Colonic mucosa (tissue), 4 donors: ENCODE data around the gene MALL. TPM values are rescaled to one million over a fixed set of nuclear protein-coding genes. Genes with fewer than 3 reads are reported as not detected.
"Not testable (repeated sequence)": the region's sequence is repeated elsewhere in the genome, so short reads cannot be mapped to it uniquely, and the experiment has no call there.

Source experiments
- DNase-seq: peaks from one replicate; pipeline ENCODE4 v3.0.0-alpha.2; 2020
- H3K27ac ChIP-seq: fragments of 200-600 bp; one replicate; pipeline ENCODE4 v1.8.0; 2021
- H3K27me3 ChIP-seq: fragments of 200-600 bp; one replicate; pipeline ENCODE4 v1.8.0; 2021
- H3K36me3 ChIP-seq: fragments of 200-600 bp; one replicate; pipeline ENCODE4 v1.8.0; 2021
- H3K4me1 ChIP-seq: fragments of 200-600 bp; one replicate; pipeline ENCODE4 v1.8.0; 2021; ENCODE audit warnings: mild to moderate bottlenecking
- H3K4me3 ChIP-seq: fragments of 200-600 bp; one replicate; pipeline ENCODE4 v1.8.0; 2021
- H3K9ac ChIP-seq, 2 donors: one replicate each; pipeline ENCODE4 v1.7.0; 2013; ENCODE audit warnings: control low read depth in 2 of 2, low read depth in 2 of 2, low read length in 2 of 2
- H3K9me3 ChIP-seq: fragments of 200-600 bp; one replicate; pipeline ENCODE4 v1.8.0; 2021
- intact Hi-C: fragments of 100-400 bp; cut with DNase I; formaldehyde crosslinking; loops from one replicate; pipeline ENCODE4 v1.14.1; 2022
- total RNA-seq, 2 donors: library from RNA; stranded (reverse); fragmentation: NEBNext Ultra II Directional in 1 of 2; extraction: Animal tissue kit (Norgen Biotek cat#: 25700) in 1 of 2; gene quantifications; one replicate each; pipeline ENCODE4 v1.2.1, GENCODE V29; 2021
- donor health status: healthy.
- donor health status: DM: no; HTN: no; CAD: no.
- donor health status: DM: no; HTN: no; CAD: no.

MALL gene
- total RNA-seq, 2 donors from 2014 or later = 213 to 567 TPM

- H3K36me3 ChIP-seq, H3K9ac ChIP-seq, H3K27ac ChIP-seq, H3K27me3 ChIP-seq, intact Hi-C loops, DNase-seq, H3K4me3 ChIP-seq, H3K4me1 ChIP-seq, H3K9me3 ChIP-seq: not testable (repeated sequence)
These were observed 45.8 kb downstream of the MALL start for GRCh38 chr2:110069869-110070268.

- DNase-seq, H3K4me3 ChIP-seq, H3K4me1 ChIP-seq, H3K27me3 ChIP-seq, H3K9me3 ChIP-seq, intact Hi-C loops, H3K36me3 ChIP-seq, H3K27ac ChIP-seq, H3K9ac ChIP-seq: not testable (repeated sequence)
These were observed 47.5 kb downstream of the MALL start for GRCh38 chr2:110068153-110068552.

GRCh38 chr2:110062332-110062731, 53.3 kb downstream of the MALL start:
- H3K9me3 ChIP-seq, H3K9ac ChIP-seq, H3K36me3 ChIP-seq, H3K4me1 ChIP-seq, DNase-seq, intact Hi-C loops, H3K4me3 ChIP-seq, H3K27ac ChIP-seq, H3K27me3 ChIP-seq: not testable (repeated sequence)

- H3K9ac ChIP-seq, H3K4me1 ChIP-seq, H3K9me3 ChIP-seq, H3K27ac ChIP-seq, DNase-seq, intact Hi-C loops, H3K36me3 ChIP-seq, H3K4me3 ChIP-seq, H3K27me3 ChIP-seq: not testable (repeated sequence)
These were observed 55.1 kb downstream of the MALL start for GRCh38 chr2:110060550-110060949.

GRCh38 chr2:110059694-110060358, 55.8 kb downstream of the MALL start:
- H3K9ac ChIP-seq, H3K9me3 ChIP-seq, H3K4me3 ChIP-seq, H3K27me3 ChIP-seq, DNase-seq, H3K36me3 ChIP-seq, H3K4me1 ChIP-seq, intact Hi-C loops, H3K27ac ChIP-seq: not testable (repeated sequence)

- H3K4me1 ChIP-seq, intact Hi-C loops, H3K4me3 ChIP-seq, H3K9me3 ChIP-seq, H3K36me3 ChIP-seq, H3K27me3 ChIP-seq, H3K27ac ChIP-seq, H3K9ac ChIP-seq, DNase-seq: not testable (repeated sequence)
These were observed 56.5 kb downstream of the MALL start for GRCh38 chr2:110059009-110059693.

GRCh38 chr2:110058034-110058433, 57.6 kb downstream of the MALL start:
- DNase-seq, intact Hi-C loops, H3K36me3 ChIP-seq, H3K4me3 ChIP-seq, H3K27ac ChIP-seq, H3K27me3 ChIP-seq, H3K4me1 ChIP-seq, H3K9me3 ChIP-seq, H3K9ac ChIP-seq: not testable (repeated sequence)

- intact Hi-C loops, H3K9me3 ChIP-seq, H3K27ac ChIP-seq, H3K27me3 ChIP-seq, H3K4me3 ChIP-seq, H3K9ac ChIP-seq, H3K36me3 ChIP-seq, H3K4me1 ChIP-seq, DNase-seq: not testable (repeated sequence)
These were observed 59.7 kb downstream of the MALL start for GRCh38 chr2:110055819-110056408.

- H3K9me3 ChIP-seq, H3K27me3 ChIP-seq, H3K36me3 ChIP-seq, H3K4me1 ChIP-seq, H3K4me3 ChIP-seq, H3K9ac ChIP-seq, intact Hi-C loops: not testable (repeated sequence)
- DNase-seq = peak; percentile 32
- H3K27ac ChIP-seq = peak overlapping the region; percentile 44
These were observed 60.9 kb downstream of the MALL start for GRCh38 chr2:110054521-110055407.

GRCh38 chr2:110053688-110054087, 61.9 kb downstream of the MALL start:
- H3K4me3 ChIP-seq, H3K9me3 ChIP-seq, H3K27me3 ChIP-seq, H3K9ac ChIP-seq, H3K4me1 ChIP-seq, H3K27ac ChIP-seq, H3K36me3 ChIP-seq, intact Hi-C loops, DNase-seq: not testable (repeated sequence)

GRCh38 chr2:110052166-110052565, 63.5 kb downstream of the MALL start:
- intact Hi-C loops, DNase-seq, H3K9ac ChIP-seq, H3K27ac ChIP-seq, H3K27me3 ChIP-seq, H3K4me3 ChIP-seq, H3K4me1 ChIP-seq, H3K36me3 ChIP-seq, H3K9me3 ChIP-seq: not testable (repeated sequence)

- DNase-seq, H3K27ac ChIP-seq, H3K9me3 ChIP-seq, H3K4me3 ChIP-seq, H3K36me3 ChIP-seq, H3K9ac ChIP-seq, H3K4me1 ChIP-seq, intact Hi-C loops, H3K27me3 ChIP-seq: not testable (repeated sequence)
These were observed 65.4 kb downstream of the MALL start for GRCh38 chr2:110050222-110050621.

GRCh38 chr2:110049769-110050168, 65.9 kb downstream of the MALL start:
- H3K4me1 ChIP-seq, H3K9me3 ChIP-seq, intact Hi-C loops, H3K9ac ChIP-seq, H3K27me3 ChIP-seq, H3K27ac ChIP-seq, DNase-seq, H3K4me3 ChIP-seq, H3K36me3 ChIP-seq: not testable (repeated sequence)
